ENCODE results near the gene ABT1.

The ABT1 gene

GRCh38 chr6:26576407-26576843 is 20.3 kb upstream of the ABT1 start:
- WGBS, 2 experiments (ENCODE audit: insufficient coverage in 2 of 2): 67 to 94% methylated on average over 4 to 5 of the region's 7 CpGs
- H3K27ac ChIP-seq (ENCODE audit: low read depth, low read length, severe bottlenecking): no peak overlapping the region
- H3K4me1 ChIP-seq (ENCODE audit: control insufficient read depth, insufficient read depth, low read length, poor library complexity, severe bottlenecking): no peaks in the 10 kb centered on the region
- peaks cover 8% of the 10 kb centered on the region for H3K9me3 ChIP-seq (ENCODE audit: control insufficient read depth, low read length)
- H3K36me3 ChIP-seq (ENCODE audit: control insufficient read depth, insufficient read depth, low read length): no peaks in the 10 kb centered on the region
- peak overlapping the region; percentile 46 for H3K4me3 ChIP-seq (ENCODE audit: extremely low read depth, insufficient read depth, low read length, poor library complexity, severe bottlenecking)

GRCh38 chr6:26576929-26577719 is 19.6 kb upstream of the ABT1 start:
- 2% methylated on average over 14 to 17 of the region's 31 CpGs for WGBS, 2 experiments (ENCODE audit: insufficient coverage in 2 of 2)

GRCh38 chr6:26577720-26578072 is 19.1 kb upstream of the ABT1 start:
- Histone ChIP-seq H3K4me3 (ENCODE audit: extremely low read depth, insufficient read depth, low read length, poor library complexity, severe bottlenecking) (peak overlapping the region; percentile 46), H3K27ac (ENCODE audit: low read depth, low read length, severe bottlenecking) (no peak overlapping the region), H3K9me3 (ENCODE audit: control insufficient read depth, low read length) (peaks cover 8% of the 10 kb centered on the region), H3K36me3 (ENCODE audit: control insufficient read depth, insufficient read depth, low read length) (no peaks in the 10 kb centered on the region), H3K4me1 (ENCODE audit: control insufficient read depth, insufficient read depth, low read length, poor library complexity, severe bottlenecking) (no peaks in the 10 kb centered on the region)
- 12 to 40% methylated on average over 1 to 7 of the region's 17 CpGs for WGBS, 2 experiments (ENCODE audit: insufficient coverage in 2 of 2)

More at GRCh38 chr6:26576929-26577719, 19.6 kb upstream of the ABT1 start:
- Histone ChIP-seq H3K9me3 (ENCODE audit: control insufficient read depth, low read length) (peaks cover 8% of the 10 kb centered on the region), H3K4me1 (ENCODE audit: control insufficient read depth, insufficient read depth, low read length, poor library complexity, severe bottlenecking) (no peaks in the 10 kb centered on the region), H3K4me3 (ENCODE audit: extremely low read depth, insufficient read depth, low read length, poor library complexity, severe bottlenecking) (peak overlapping the region; percentile 46), H3K27ac (ENCODE audit: low read depth, low read length, severe bottlenecking) (no peak overlapping the region), H3K36me3 (ENCODE audit: control insufficient read depth, insufficient read depth, low read length) (no peaks in the 10 kb centered on the region)

- Histone ChIP-seq H3K9me3 (ENCODE audit: control insufficient read depth, low read length) (peaks cover 8% of the 10 kb centered on the region), H3K36me3 (ENCODE audit: control insufficient read depth, insufficient read depth, low read length) (no peaks in the 10 kb centered on the region), H3K27ac (ENCODE audit: low read depth, low read length, severe bottlenecking) (no peak overlapping the region), H3K4me1 (ENCODE audit: control insufficient read depth, insufficient read depth, low read length, poor library complexity, severe bottlenecking) (no peaks in the 10 kb centered on the region), H3K4me3 (ENCODE audit: extremely low read depth, insufficient read depth, low read length, poor library complexity, severe bottlenecking) (no peak overlapping the region)
- 81 to 90% methylated on average over 2 to 5 of the region's 6 CpGs for WGBS, 2 experiments (ENCODE audit: insufficient coverage in 2 of 2)
These were observed 18.5 kb upstream of the ABT1 start for GRCh38 chr6:26578279-26578678.

- WGBS, 2 experiments (ENCODE audit: insufficient coverage in 2 of 2): no CpG with 5 or more reads among the region's 1 CpG
- no peak overlapping the region for H3K27ac ChIP-seq (ENCODE audit: low read depth, low read length, severe bottlenecking)
- H3K9me3 ChIP-seq (ENCODE audit: control insufficient read depth, low read length): peaks cover 8% of the 10 kb centered on the region
- no peak overlapping the region for H3K4me3 ChIP-seq (ENCODE audit: extremely low read depth, insufficient read depth, low read length, poor library complexity, severe bottlenecking)
- no peaks in the 10 kb centered on the region for H3K4me1 ChIP-seq (ENCODE audit: control insufficient read depth, insufficient read depth, low read length, poor library complexity, severe bottlenecking)
- H3K36me3 ChIP-seq (ENCODE audit: control insufficient read depth, insufficient read depth, low read length): no peaks in the 10 kb centered on the region
These were observed 18.0 kb upstream of the ABT1 start for GRCh38 chr6:26578741-26579140.

GRCh38 chr6:26581164-26581915 is 15.4 kb upstream of the ABT1 start:
- Histone ChIP-seq H3K4me3 (ENCODE audit: extremely low read depth, insufficient read depth, low read length, poor library complexity, severe bottlenecking) (no peak overlapping the region), H3K9me3 (ENCODE audit: control insufficient read depth, low read length) (peaks cover 8% of the 10 kb centered on the region), H3K4me1 (ENCODE audit: control insufficient read depth, insufficient read depth, low read length, poor library complexity, severe bottlenecking) (no peaks in the 10 kb centered on the region), H3K36me3 (ENCODE audit: control insufficient read depth, insufficient read depth, low read length) (no peaks in the 10 kb centered on the region), H3K27ac (ENCODE audit: low read depth, low read length, severe bottlenecking) (no peak overlapping the region)
- WGBS, 2 experiments (ENCODE audit: insufficient coverage in 2 of 2): 66 to 77% methylated on average over 1 to 3 of the region's 4 CpGs

GRCh38 chr6:26588965-26589364 is 7.8 kb upstream of the ABT1 start:
- H3K9me3 ChIP-seq (ENCODE audit: control insufficient read depth, low read length): no peaks in the 10 kb centered on the region
- H3K36me3 ChIP-seq (ENCODE audit: control insufficient read depth, insufficient read depth, low read length): no peaks in the 10 kb centered on the region
- WGBS, 2 experiments (ENCODE audit: insufficient coverage in 2 of 2): 91 to 98% methylated on average over 11 to 12 of the region's 21 CpGs
- no peak overlapping the region for H3K4me3 ChIP-seq (ENCODE audit: extremely low read depth, insufficient read depth, low read length, poor library complexity, severe bottlenecking)
- no peak overlapping the region for H3K27ac ChIP-seq (ENCODE audit: low read depth, low read length, severe bottlenecking)
- H3K4me1 ChIP-seq (ENCODE audit: control insufficient read depth, insufficient read depth, low read length, poor library complexity, severe bottlenecking): no peaks in the 10 kb centered on the region

- Histone ChIP-seq H3K36me3 (ENCODE audit: control insufficient read depth, insufficient read depth, low read length) (no peaks in the 10 kb centered on the region), H3K27ac (ENCODE audit: low read depth, low read length, severe bottlenecking) (no peak overlapping the region), H3K4me3 (ENCODE audit: extremely low read depth, insufficient read depth, low read length, poor library complexity, severe bottlenecking) (no peak overlapping the region), H3K9me3 (ENCODE audit: control insufficient read depth, low read length) (no peaks in the 10 kb centered on the region), H3K4me1 (ENCODE audit: control insufficient read depth, insufficient read depth, low read length, poor library complexity, severe bottlenecking) (peaks cover under 1% of the 10 kb centered on the region)
- WGBS, 2 experiments (ENCODE audit: insufficient coverage in 2 of 2): 80% methylated on average over 1 of the region's 4 CpGs; no CpG with 5 or more reads in 1 of the 2 experiments
These were observed 4.1 kb upstream of the ABT1 start for GRCh38 chr6:26592649-26593048.

GRCh38 chr6:26593278-26594130 is 3.2 kb upstream of the ABT1 start:
- Histone ChIP-seq H3K27ac (ENCODE audit: low read depth, low read length, severe bottlenecking) (no peak overlapping the region), H3K9me3 (ENCODE audit: control insufficient read depth, low read length) (no peaks in the 10 kb centered on the region), H3K4me3 (ENCODE audit: extremely low read depth, insufficient read depth, low read length, poor library complexity, severe bottlenecking) (no peak overlapping the region), H3K36me3 (ENCODE audit: control insufficient read depth, insufficient read depth, low read length) (peaks cover 7% of the 10 kb centered on the region), H3K4me1 (ENCODE audit: control insufficient read depth, insufficient read depth, low read length, poor library complexity, severe bottlenecking) (peaks cover 9% of the 10 kb centered on the region)
- 59% methylated on average over 12 to 20 of the region's 20 CpGs for WGBS, 2 experiments (ENCODE audit: insufficient coverage in 2 of 2)

GRCh38 chr6:26594131-26594498 is 2.6 kb upstream of the ABT1 start:
- H3K27ac ChIP-seq (ENCODE audit: low read depth, low read length, severe bottlenecking): no peak overlapping the region
- no peak overlapping the region for H3K4me3 ChIP-seq (ENCODE audit: extremely low read depth, insufficient read depth, low read length, poor library complexity, severe bottlenecking)
- peaks cover 13% of the 10 kb centered on the region for H3K36me3 ChIP-seq (ENCODE audit: control insufficient read depth, insufficient read depth, low read length)
- WGBS, 2 experiments (ENCODE audit: insufficient coverage in 2 of 2): 50 to 71% methylated on average over 2 to 4 of the region's 6 CpGs
- peaks cover 9% of the 10 kb centered on the region for H3K4me1 ChIP-seq (ENCODE audit: control insufficient read depth, insufficient read depth, low read length, poor library complexity, severe bottlenecking)
- H3K9me3 ChIP-seq (ENCODE audit: control insufficient read depth, low read length): no peaks in the 10 kb centered on the region
